IPS-NIHi11 (cell line): ENCODE results near the gene CAPN5.
A peak's percentile ranks its signal among the peaks of the same experiment; 100 is the strongest.

ENCODE experiments used
- DNase-seq: peaks from one replicate; pipeline ENCODE4 v3.0.0; 2012; ENCODE audit warnings: mixed read lengths, low spot score

CAPN5 gene

GRCh38 chr11:77173494-77173893, 106.7 kb downstream of the CAPN5 start:
- no peak for DNase-seq

GRCh38 chr11:77174559-77174958, 107.8 kb downstream of the CAPN5 start:
- DNase-seq = peak; percentile 62

GRCh38 chr11:77175021-77175842, 108.5 kb downstream of the CAPN5 start:
- DNase-seq = no peak
